ENCODE data around the gene SMIM13.

The SMIM13 gene

GRCh38 chr6:11055127-11055627 lies 38.5 kb upstream of the SMIM13 start:
- in situ Hi-C loops (cut with MboI; ENCODE audit: low pct_unique_long_range_greater_than_20kb, low sequenced_read_pairs, unreplicated experiment) = no loop called here
- no peak for DNase-seq (ENCODE audit: low spot score)
- TF ChIP-seq CTCF (IDR thresholded peaks at IDR 0.05; ENCODE audit: extremely low read depth, insufficient read depth, missing control alignments) = no peak

- no peak for DNase-seq (ENCODE audit: low spot score)
- in situ Hi-C loops (cut with MboI; ENCODE audit: low pct_unique_long_range_greater_than_20kb, low sequenced_read_pairs, unreplicated experiment) = no loop called here
Observed at GRCh38 chr6:11056871-11057270, 36.8 kb upstream of the SMIM13 start.

GRCh38 chr6:11058406-11058805 lies 35.2 kb upstream of the SMIM13 start:
- in situ Hi-C loops (cut with MboI; ENCODE audit: low pct_unique_long_range_greater_than_20kb, low sequenced_read_pairs, unreplicated experiment) = no loop called here

More at GRCh38 chr6:11056871-11057270, 36.8 kb upstream of the SMIM13 start:
- TF ChIP-seq CTCF (IDR thresholded peaks at IDR 0.05; ENCODE audit: extremely low read depth, insufficient read depth, missing control alignments) = no peak

GRCh38 chr6:11062083-11062482 lies 31.6 kb upstream of the SMIM13 start:
- TF ChIP-seq CTCF (IDR thresholded peaks at IDR 0.05; ENCODE audit: extremely low read depth, insufficient read depth, missing control alignments) = no peak
- in situ Hi-C loops (cut with MboI; ENCODE audit: low pct_unique_long_range_greater_than_20kb, low sequenced_read_pairs, unreplicated experiment) = loop anchor here (10.0 kb wide), 1 partner anchor 107 kb away; no protein-coding TSS in a partner anchor
- no peak for DNase-seq (ENCODE audit: low spot score)

More at GRCh38 chr6:11058406-11058805, 35.2 kb upstream of the SMIM13 start:
- DNase-seq (ENCODE audit: low spot score) = no peak
- TF ChIP-seq CTCF (IDR thresholded peaks at IDR 0.05; ENCODE audit: extremely low read depth, insufficient read depth, missing control alignments) = no peak

GRCh38 chr6:11062715-11063114 lies 30.9 kb upstream of the SMIM13 start:
- DNase-seq (ENCODE audit: low spot score) = no peak
- in situ Hi-C loops (cut with MboI; ENCODE audit: low pct_unique_long_range_greater_than_20kb, low sequenced_read_pairs, unreplicated experiment) = loop anchor here (10.0 kb wide), 1 partner anchor 108 kb away; no protein-coding TSS in a partner anchor
- no peak for TF ChIP-seq CTCF (IDR thresholded peaks at IDR 0.05; ENCODE audit: extremely low read depth, insufficient read depth, missing control alignments)

GRCh38 chr6:11064836-11065235 lies 28.8 kb upstream of the SMIM13 start:
- no peak for DNase-seq (ENCODE audit: low spot score)
- TF ChIP-seq CTCF (IDR thresholded peaks at IDR 0.05; ENCODE audit: extremely low read depth, insufficient read depth, missing control alignments) = no peak
- in situ Hi-C loops (cut with MboI; ENCODE audit: low pct_unique_long_range_greater_than_20kb, low sequenced_read_pairs, unreplicated experiment) = loop anchor here (10.0 kb wide), 1 partner anchor 110 kb away; no protein-coding TSS in a partner anchor
